IMR-90 (cell line): ENCODE results near the gene OSBPL8. TPM values are rescaled to one million over a fixed set of nuclear protein-coding genes. Genes with fewer than 3 reads are reported as not detected.

Source experiments
- ATAC-seq: fragments of 200-7000 bp; cut with Tn5 transposase; 2 replicates; pipeline ENCODE4 v1.9.1; 2020; ENCODE audit warnings: low read depth, mild to moderate bottlenecking, moderate library complexity
- BruUV-seq: library from RNA; stranded (reverse); fragments of 400-500 nt; replicated peaks from 2 replicates; lab custom pipeline; 2021; lab: Mats Ljungman, UMichigan
- CTCF ChIA-PET: fragments of 300-600 bp; formaldehyde crosslinking; extraction: SDS; loops from one replicate; lab custom pipeline; 2021; ENCODE audit warnings: antibody characterized with exemption; lab: Yijun Ruan, JAX
- POLR2A ChIA-PET: fragments of 300-600 bp; sonication (Branson Sonifier 250); formaldehyde crosslinking; loops from one replicate; lab custom pipeline; 2022; ENCODE audit warnings: antibody characterized with exemption; ENCODE audit not compliant: unreplicated experiment; lab: Charles Lee
- DNase-seq: peaks from one replicate; pipeline ENCODE4 v3.0.0; 2013
- H2AFZ ChIP-seq: replicated peaks from 2 replicates; pipeline ENCODE3; 2013; ENCODE audit warnings: low read length, mild to moderate bottlenecking; ENCODE audit not compliant: poor library complexity
- H2AK5ac ChIP-seq: 2 replicates; pipeline ENCODE4 v1.6.1; 2013; ENCODE audit warnings: low read depth, low read length, inconsistent platforms
- H2AK9ac ChIP-seq: replicated peaks from 2 replicates; pipeline ENCODE3; 2013; ENCODE audit warnings: mild to moderate bottlenecking, low read depth, low read length, moderate library complexity; ENCODE audit not compliant: poor library complexity
- H2BK120ac ChIP-seq: 2 replicates; pipeline ENCODE4 v1.6.1; 2013; ENCODE audit warnings: low read depth, low read length, inconsistent platforms
- H2BK15ac ChIP-seq: 3 replicates; pipeline ENCODE4 v1.6.1; 2013; ENCODE audit warnings: low read depth, low read length, inconsistent platforms
- H2BK20ac ChIP-seq: 2 replicates; pipeline ENCODE4 v1.6.1; 2013; ENCODE audit warnings: low read depth, mild to moderate bottlenecking, inconsistent platforms, low read length, moderate library complexity
- H2BK5ac ChIP-seq: 2 replicates; pipeline ENCODE4 v1.6.1; 2013; ENCODE audit warnings: mild to moderate bottlenecking, low read depth, low read length, inconsistent platforms; ENCODE audit not compliant: poor library complexity, severe bottlenecking
- H3K14ac ChIP-seq: replicated peaks from 2 replicates; pipeline ENCODE4 v1.6.1; 2013; ENCODE audit warnings: low read depth, low read length, inconsistent platforms
- H3K18ac ChIP-seq: 2 replicates; pipeline ENCODE4 v1.6.1; 2013; ENCODE audit warnings: low read depth, low read length, control low read depth
- H3K23ac ChIP-seq: 2 replicates; pipeline ENCODE4 v1.6.1; 2013; ENCODE audit warnings: low read depth, low read length, inconsistent platforms
- H3K27ac ChIP-seq: 2 replicates; pipeline ENCODE4 v1.5.1; 2013; ENCODE audit warnings: mild to moderate bottlenecking, control low read depth, low read length; ENCODE audit not compliant: insufficient read depth
- H3K27me3 ChIP-seq: 2 replicates; pipeline ENCODE4 v1.6.1; 2013; ENCODE audit warnings: low read length; ENCODE audit not compliant: control insufficient read depth, insufficient read depth
- H3K36me3 ChIP-seq: 2 replicates; pipeline ENCODE4 v1.6.1; 2013; ENCODE audit warnings: low read length, mixed read lengths; ENCODE audit not compliant: control insufficient read depth, insufficient read depth
- H3K4ac ChIP-seq: 2 replicates; pipeline ENCODE4 v1.6.1; 2013; ENCODE audit warnings: low read depth, low read length, inconsistent platforms
- H3K4me1 ChIP-seq: 2 replicates; pipeline ENCODE4 v1.6.1; 2013; ENCODE audit warnings: low read length, mixed read lengths; ENCODE audit not compliant: control insufficient read depth, insufficient read depth
- H3K4me2 ChIP-seq: 2 replicates; pipeline ENCODE4 v1.6.1; 2013; ENCODE audit warnings: low read depth, mild to moderate bottlenecking, control low read depth, low read length, moderate library complexity
- H3K4me3 ChIP-seq: 2 replicates; pipeline ENCODE4 v1.5.1; 2013; ENCODE audit warnings: low read depth, mild to moderate bottlenecking, control low read depth, low read length, moderate library complexity; ENCODE audit not compliant: insufficient read depth
- H3K56ac ChIP-seq: 2 replicates; pipeline ENCODE4 v1.6.1; 2013; ENCODE audit warnings: low read length, inconsistent platforms; ENCODE audit not compliant: insufficient read depth; ENCODE audit errors: extremely low read depth
- H3K79me1 ChIP-seq, 2 experiments: 2 replicates each; pipeline ENCODE4 v1.6.1; 2013; ENCODE audit warnings: low read length in 2 of 2, inconsistent platforms in 1 of 2, low read depth in 1 of 2
- H3K9ac ChIP-seq: 2 replicates; pipeline ENCODE4 v1.6.1; 2013; ENCODE audit warnings: low read depth, low read length, control low read depth
- H3K9me1 ChIP-seq: 2 replicates; pipeline ENCODE4 v1.6.1; 2013; ENCODE audit warnings: low read length, inconsistent platforms; ENCODE audit not compliant: insufficient read depth
- H3K9me3 ChIP-seq: 2 replicates; pipeline ENCODE4 v1.6.1; 2013; ENCODE audit warnings: low read length; ENCODE audit not compliant: control insufficient read depth, insufficient read depth
- H4K20me1 ChIP-seq: 2 replicates; pipeline ENCODE4 v1.6.1; 2013; ENCODE audit warnings: low read length, inconsistent platforms; ENCODE audit not compliant: insufficient read depth
- H4K5ac ChIP-seq: 2 replicates; pipeline ENCODE4 v1.6.1; 2013; ENCODE audit warnings: mild to moderate bottlenecking, low read depth, low read length, control low read depth
- H4K8ac ChIP-seq, 2 experiments: 2 replicates each; pipeline ENCODE4 v1.6.1; 2013; ENCODE audit warnings: low read depth in 2 of 2, low read length in 2 of 2, control low read depth in 1 of 2, inconsistent platforms in 1 of 2
- H4K91ac ChIP-seq: 2 replicates; pipeline ENCODE4 v1.6.1; 2013; ENCODE audit warnings: low read depth, low read length, inconsistent platforms; ENCODE audit not compliant: insufficient read depth
- CEBPB ChIP-seq: IDR thresholded peaks from 2 replicates; pipeline ENCODE4 v1.6.1; 2012; ENCODE audit warnings: low read depth, low read length, improper control_type of control experiment
- MXI1 ChIP-seq: IDR thresholded peaks from 2 replicates; pipeline ENCODE4 v1.6.1; 2012; ENCODE audit warnings: low read depth, mild to moderate bottlenecking, low read length, moderate library complexity, borderline replicate concordance
- POLR2A ChIP-seq: IDR thresholded peaks from 2 replicates; pipeline ENCODE4 v1.6.1; 2012; ENCODE audit warnings: mild to moderate bottlenecking, low read depth, low read length
- WGBS, 2 experiments: methylation state at CpG; one replicate each; pipeline versions ENCODE4 v1.1.5 to v1.1.7; 2013; ENCODE audit warnings: missing lambda C conversion rate in 2 of 2; ENCODE audit not compliant: insufficient read length in 1 of 2; ENCODE audit errors: extremely low coverage in 2 of 2; 5-methylcytosine and 5-hydroxymethylcytosine counted together
- dilution Hi-C: fragments of 300-500 bp; cut with HindIII; formaldehyde crosslinking; loops from one replicate; pipeline ENCODE4 v1.14.3; 2018; ENCODE audit warnings: low sequenced_read_pairs; ENCODE audit not compliant: unreplicated experiment
- in situ Hi-C: fragments of 300-500 bp; cut with MboI; formaldehyde crosslinking; loops from 3 replicates; pipeline ENCODE4 v1.14.3; 2019; ENCODE audit warnings: low sequenced_read_pairs, inconsistent platforms, mixed read lengths
- intact Hi-C: fragments of 100-400 bp; cut with micrococcal nuclease; formaldehyde crosslinking; loops from 2 replicates; pipeline ENCODE4 v1.10.0; 2022
- polyA plus RNA-seq, 3 experiments: library from polyadenylated mRNA; depleted of rRNA; stranded (reverse); fragments of >200 nt; gene quantifications; 2 replicates each; pipeline ENCODE4 v1.2.3, GENCODE V29; 2012; ENCODE audit warnings: low replicate concordance in 1 of 3
- total RNA-seq: library from RNA; depleted of rRNA; stranded (reverse); fragments of >200 nt; gene quantifications from 2 replicates; pipeline ENCODE4 v1.2.3, GENCODE V29; 2012

Gene OSBPL8
- total and polyA plus RNA-seq, 2 of the 4 experiments (the other 2 are of a cell fraction), result 17.8 to 24.2 TPM

GRCh38 chr12:76316468-76316867 lies 243.1 kb downstream of the OSBPL8 start:
- dilution Hi-C loops, result no loop called here
- Histone ChIP-seq H4K91ac (no peak overlapping the region), H2BK20ac (no peak overlapping the region), H3K23ac (no peak overlapping the region), H3K9me1 (0 out of 2 replicates have a peak, but pooled peaks cover 2% of the 10 kb centered on the region), H4K5ac (no peak overlapping the region), H3K4me3 (no peak overlapping the region), H4K20me1 (no peaks in the 10 kb centered on the region), H2BK5ac (no peak overlapping the region), H3K79me1 (no peaks in the 10 kb centered on the region), H3K56ac (no peak overlapping the region), H3K27ac (no peak overlapping the region), H3K9ac (no peak overlapping the region), H4K8ac (no peak overlapping the region), H2BK15ac (no peak overlapping the region), H3K36me3 (no peaks in the 10 kb centered on the region), H3K18ac (no peak overlapping the region), H2AK9ac (no peak overlapping the region), H2AFZ (no peak overlapping the region), H3K27me3 (no peaks in the 10 kb centered on the region), H3K4me2 (no peak overlapping the region), H3K4ac (no peak overlapping the region), H3K14ac (no peak overlapping the region), H2AK5ac (no peak overlapping the region), H3K9me3 (no peaks in the 10 kb centered on the region), H3K4me1 (peaks cover 5% of the 10 kb centered on the region; the same call in 1 of the 2 replicates), H2BK120ac (no peak overlapping the region)
- no CpG with 5 or more reads among the region's 7 CpGs for WGBS, 2 experiments
- ATAC-seq, result no peak
- TF ChIP-seq CEBPB (peak; percentile 69), MXI1 (no peak), POLR2A (no peak)
- in situ Hi-C loops, result no loop called here
- CTCF ChIA-PET, result interaction anchor here (1.6 kb wide), 1 partner anchor 21 kb away, joined by 3 read pairs; no protein-coding TSS in a partner anchor
- no peak for DNase-seq
- POLR2A ChIA-PET, result no interaction called here
- no TSS peak for BruUV-seq
- intact Hi-C loops, result no loop called here
